Measurements from ENCODE around the gene NOD2. TPM values are rescaled to one million over a fixed set of nuclear protein-coding genes. Genes with fewer than 3 reads are reported as not detected.

The NOD2 gene
- total RNA-seq, 1 donor from 2014 or later: 0.51 TPM

GRCh38 chr16:50776037-50776436 lies 82.6 kb downstream of the NOD2 start:
- H3K36me3 Mint-ChIP-seq (ENCODE audit: low read depth): peaks cover 9% of the 10 kb centered on the region
- no peaks in the 10 kb centered on the region for H3K27me3 Mint-ChIP-seq (ENCODE audit: low read depth)
- no peak for DNase-seq (ENCODE audit: low read depth, low spot score)
- no peak for TF ChIP-seq CTCF (conservative IDR thresholded peaks at IDR 0.05)
- H3K27ac Mint-ChIP-seq (ENCODE audit: unreplicated experiment): no peak overlapping the region
- H3K9me3 Mint-ChIP-seq: peaks cover 4% of the 10 kb centered on the region
- H3K4me1 Mint-ChIP-seq: peaks cover 9% of the 10 kb centered on the region
- no peak overlapping the region for H3K4me3 Mint-ChIP-seq

GRCh38 chr16:50778284-50779163 lies 85.1 kb downstream of the NOD2 start:
- DNase-seq (ENCODE audit: low read depth, low spot score): no peak
- Mint-ChIP-seq H3K27ac (ENCODE audit: unreplicated experiment) (no peak overlapping the region), H3K27me3 (ENCODE audit: low read depth) (no peaks in the 10 kb centered on the region), H3K4me3 (no peak overlapping the region), H3K9me3 (no peaks in the 10 kb centered on the region), H3K4me1 (peaks cover 4% of the 10 kb centered on the region), H3K36me3 (ENCODE audit: low read depth) (peaks cover 6% of the 10 kb centered on the region)
- TF ChIP-seq CTCF (conservative IDR thresholded peaks at IDR 0.05): no peak

GRCh38 chr16:50781043-50781442 lies 87.6 kb downstream of the NOD2 start:
- Mint-ChIP-seq H3K4me3 (no peak overlapping the region), H3K27ac (ENCODE audit: unreplicated experiment) (no peak overlapping the region), H3K4me1 (peaks cover 4% of the 10 kb centered on the region), H3K27me3 (ENCODE audit: low read depth) (no peaks in the 10 kb centered on the region), H3K9me3 (no peaks in the 10 kb centered on the region), H3K36me3 (ENCODE audit: low read depth) (peaks cover 6% of the 10 kb centered on the region)
- no peak for DNase-seq (ENCODE audit: low read depth, low spot score)
- TF ChIP-seq CTCF (conservative IDR thresholded peaks at IDR 0.05): peak; percentile 23

- DNase-seq (ENCODE audit: low read depth, low spot score): no peak
- no peak overlapping the region for H3K4me3 Mint-ChIP-seq
- H3K9me3 Mint-ChIP-seq: no peaks in the 10 kb centered on the region
- no peaks in the 10 kb centered on the region for H3K27me3 Mint-ChIP-seq (ENCODE audit: low read depth)
- H3K4me1 Mint-ChIP-seq: peaks cover 4% of the 10 kb centered on the region
- H3K27ac Mint-ChIP-seq (ENCODE audit: unreplicated experiment): no peak overlapping the region
- H3K36me3 Mint-ChIP-seq (ENCODE audit: low read depth): peaks cover 6% of the 10 kb centered on the region
- no peak for TF ChIP-seq CTCF (conservative IDR thresholded peaks at IDR 0.05)
Measured at GRCh38 chr16:50781518-50781917, 88.1 kb downstream of the NOD2 start.

Small RNA genes lying within 50 kb of the gene (microRNA-seq; reads per million reads assigned to microRNA genes)
- 2.4 reads per million for gene MIR3181

Other genes starting within 250 kb of the NOD2 start
- 49.8 and 54.7 TPM in 2 replicates for gene NKD1, start 145.2 kb upstream of the NOD2 start, total RNA-seq
- not detected in 2 replicates for gene SNX20, start 12.3 kb upstream of the NOD2 start, total RNA-seq
- 10.1 and 11.9 TPM in 2 replicates for gene CYLD, start 48.5 kb downstream of the NOD2 start, total RNA-seq